Measurements from ENCODE around the gene DEPDC1B.
"Not testable (repeated sequence)": the region's sequence is repeated elsewhere in the genome, so short reads cannot be mapped to it uniquely, and the experiment has no call there.

The DEPDC1B gene

GRCh38 chr5:60698336-60698735, 1.6 kb downstream of the DEPDC1B start:
- no peak for DNase-seq (ENCODE audit: low read depth)

- DNase-seq (ENCODE audit: low read depth): no peak
Observed at GRCh38 chr5:60690326-60690725, 9.6 kb downstream of the DEPDC1B start.

- DNase-seq (ENCODE audit: low read depth): no peak
Observed at GRCh38 chr5:60688980-60689379, 11.0 kb downstream of the DEPDC1B start.

- DNase-seq (ENCODE audit: low read depth): peak; percentile 26
Observed at GRCh38 chr5:60687927-60688720, 11.8 kb downstream of the DEPDC1B start.

- DNase-seq (ENCODE audit: low read depth): no peak
Observed at GRCh38 chr5:60686157-60686556, 13.8 kb downstream of the DEPDC1B start.

GRCh38 chr5:60685700-60686099, 14.3 kb downstream of the DEPDC1B start:
- DNase-seq (ENCODE audit: low read depth): no peak

GRCh38 chr5:60685028-60685427, 14.9 kb downstream of the DEPDC1B start:
- DNase-seq (ENCODE audit: low read depth): no peak

- not testable (repeated sequence) for DNase-seq (ENCODE audit: low read depth)
Observed at GRCh38 chr5:60682007-60682406, 18.0 kb downstream of the DEPDC1B start.

- no peak for DNase-seq (ENCODE audit: low read depth)
Observed at GRCh38 chr5:60679816-60680215, 20.1 kb downstream of the DEPDC1B start.

GRCh38 chr5:60677850-60678664, 21.9 kb downstream of the DEPDC1B start:
- DNase-seq (ENCODE audit: low read depth): no peak

GRCh38 chr5:60675286-60675685, 24.7 kb downstream of the DEPDC1B start:
- no peak for DNase-seq (ENCODE audit: low read depth)

- DNase-seq (ENCODE audit: low read depth): no peak
Observed at GRCh38 chr5:60674251-60675069, 25.5 kb downstream of the DEPDC1B start.

- DNase-seq (ENCODE audit: low read depth): no peak
Observed at GRCh38 chr5:60673334-60673733, 26.6 kb downstream of the DEPDC1B start.

GRCh38 chr5:60672693-60673264, 27.2 kb downstream of the DEPDC1B start:
- DNase-seq (ENCODE audit: low read depth): no peak

- no peak for DNase-seq (ENCODE audit: low read depth)
Observed at GRCh38 chr5:60671899-60672692, 27.9 kb downstream of the DEPDC1B start.

GRCh38 chr5:60670749-60671148, 29.2 kb downstream of the DEPDC1B start:
- DNase-seq (ENCODE audit: low read depth): no peak

GRCh38 chr5:60668686-60669304, 31.2 kb downstream of the DEPDC1B start:
- DNase-seq (ENCODE audit: low read depth): peak; percentile 24

- peak; percentile 89 for DNase-seq (ENCODE audit: low read depth)
Observed at GRCh38 chr5:60651872-60652620, 47.9 kb downstream of the DEPDC1B start.

GRCh38 chr5:60649288-60649917, 50.6 kb downstream of the DEPDC1B start:
- DNase-seq (ENCODE audit: low read depth): peak; percentile 21
